ENCODE results near the gene STAM2.
"Not testable (repeated sequence)": the region's sequence is repeated elsewhere in the genome, so short reads cannot be mapped to it uniquely, and the experiment has no call there.

STAM2 gene

GRCh38 chr2:152161598-152161997 is 14.0 kb downstream of the STAM2 start:
- Mint-ChIP-seq H3K27ac (no peak overlapping the region), H3K9me3 (no peaks in the 10 kb centered on the region), H3K36me3 (ENCODE audit: low read depth) (peaks cover 17% of the 10 kb centered on the region), H3K27me3 (no peaks in the 10 kb centered on the region), H3K4me1 (ENCODE audit: low read depth) (peaks cover 11% of the 10 kb centered on the region), H3K4me3 (no peak overlapping the region)

GRCh38 chr2:152160378-152160777 is 15.2 kb downstream of the STAM2 start:
- H3K27ac Mint-ChIP-seq; H3K4me3 Mint-ChIP-seq; H3K9me3 Mint-ChIP-seq; H3K4me1 Mint-ChIP-seq (ENCODE audit: low read depth); H3K27me3 Mint-ChIP-seq: not testable (repeated sequence)
- peaks cover 17% of the 10 kb centered on the region for H3K36me3 Mint-ChIP-seq (ENCODE audit: low read depth)

DNA sequence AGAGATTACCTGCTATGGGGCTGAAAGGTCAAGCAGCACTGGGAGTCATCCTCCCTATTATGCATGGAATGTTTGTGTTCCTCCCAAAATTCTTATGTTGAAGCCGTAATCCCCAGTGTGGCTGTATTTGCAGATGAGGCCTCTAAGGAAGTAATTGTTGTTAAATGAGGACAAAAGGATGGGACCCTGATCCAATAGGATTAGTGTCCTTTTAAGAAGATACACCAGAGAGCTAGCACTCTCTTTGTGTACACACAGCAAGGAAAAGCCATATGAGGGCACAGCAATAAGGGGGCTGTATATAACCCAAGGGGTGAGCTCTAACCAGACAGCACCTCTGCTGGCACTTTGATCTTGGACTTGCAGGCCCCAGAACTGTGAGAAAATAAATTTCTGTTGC is 18.3 kb downstream of the STAM2 start:
- H3K27ac Mint-ChIP-seq = no peak overlapping the region
- no peaks in the 10 kb centered on the region for H3K9me3 Mint-ChIP-seq
- H3K36me3 Mint-ChIP-seq (ENCODE audit: low read depth) = peaks cover 21% of the 10 kb centered on the region
- peaks cover 20% of the 10 kb centered on the region for H3K4me1 Mint-ChIP-seq (ENCODE audit: low read depth)
- no peak overlapping the region for H3K4me3 Mint-ChIP-seq
- H3K27me3 Mint-ChIP-seq = no peaks in the 10 kb centered on the region

DNA sequence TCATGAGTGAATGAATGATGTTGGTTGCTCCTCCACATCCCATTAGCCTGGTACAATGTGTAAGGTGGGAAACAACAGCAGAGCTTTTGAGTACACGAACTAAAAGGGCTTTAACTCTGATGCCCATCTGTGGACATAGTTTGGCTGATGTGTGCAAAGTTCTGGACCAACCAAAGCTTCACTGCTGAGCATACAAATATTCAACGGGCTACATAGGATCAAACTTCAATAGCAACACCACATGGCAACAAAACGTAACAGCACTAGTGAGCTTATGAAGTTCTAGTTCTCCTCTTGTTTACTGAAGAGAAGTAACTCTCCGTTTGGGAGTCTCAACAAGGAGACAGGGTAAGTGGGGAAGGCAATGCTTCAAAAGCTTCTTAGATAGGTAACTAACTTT is 20.4 kb downstream of the STAM2 start:
- Mint-ChIP-seq H3K27ac (no peak overlapping the region), H3K36me3 (ENCODE audit: low read depth) (peaks cover 23% of the 10 kb centered on the region), H3K4me1 (ENCODE audit: low read depth) (peaks cover 20% of the 10 kb centered on the region), H3K9me3 (no peaks in the 10 kb centered on the region), H3K4me3 (no peak overlapping the region), H3K27me3 (no peaks in the 10 kb centered on the region)

GRCh38 chr2:152154462-152154861 is 21.1 kb downstream of the STAM2 start:
- no peaks in the 10 kb centered on the region for H3K9me3 Mint-ChIP-seq

GRCh38 chr2:152134488-152135280 is 40.9 kb downstream of the STAM2 start:
- Mint-ChIP-seq H3K4me1 (ENCODE audit: low read depth) (peaks cover 16% of the 10 kb centered on the region), H3K9me3 (no peaks in the 10 kb centered on the region), H3K27me3 (no peaks in the 10 kb centered on the region), H3K36me3 (ENCODE audit: low read depth) (peaks cover 39% of the 10 kb centered on the region), H3K27ac (peak overlapping the region; percentile 50), H3K4me3 (no peak overlapping the region)

More at GRCh38 chr2:152154462-152154861, 21.1 kb downstream of the STAM2 start:
- Mint-ChIP-seq H3K36me3 (ENCODE audit: low read depth) (peaks cover 27% of the 10 kb centered on the region), H3K27me3 (no peaks in the 10 kb centered on the region), H3K27ac (no peak overlapping the region), H3K4me1 (ENCODE audit: low read depth) (peaks cover 20% of the 10 kb centered on the region), H3K4me3 (no peak overlapping the region)

DNA sequence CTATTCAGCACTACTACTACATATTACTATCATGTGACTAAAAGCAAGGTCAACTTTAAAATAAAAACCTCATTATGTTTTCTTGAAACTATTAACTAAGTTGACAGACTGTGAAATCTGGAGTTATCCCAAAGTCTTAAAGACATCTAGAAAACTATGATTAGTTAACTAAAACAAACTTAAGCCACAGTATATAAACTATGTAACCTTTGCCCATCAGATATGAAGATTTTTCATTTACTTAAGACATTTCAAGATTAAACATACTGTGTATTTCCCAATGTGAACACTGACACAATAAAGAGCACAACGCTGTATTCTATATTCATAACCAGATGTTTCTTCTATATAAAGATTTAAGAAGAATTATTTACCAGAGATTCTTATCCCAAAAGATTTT is 43.3 kb downstream of the STAM2 start:
- Mint-ChIP-seq H3K36me3 (ENCODE audit: low read depth) (peaks cover 43% of the 10 kb centered on the region), H3K27me3 (no peaks in the 10 kb centered on the region), H3K4me1 (ENCODE audit: low read depth) (peaks cover 16% of the 10 kb centered on the region), H3K27ac (no peak overlapping the region), H3K9me3 (no peaks in the 10 kb centered on the region), H3K4me3 (no peak overlapping the region)

GRCh38 chr2:152127628-152128027 is 47.9 kb downstream of the STAM2 start:
- no peaks in the 10 kb centered on the region for H3K4me1 Mint-ChIP-seq (ENCODE audit: low read depth)
- peaks cover 51% of the 10 kb centered on the region for H3K36me3 Mint-ChIP-seq (ENCODE audit: low read depth)
- H3K4me3 Mint-ChIP-seq = no peak overlapping the region
- H3K27ac Mint-ChIP-seq = no peak overlapping the region
- H3K27me3 Mint-ChIP-seq = no peaks in the 10 kb centered on the region
- no peaks in the 10 kb centered on the region for H3K9me3 Mint-ChIP-seq

DNA sequence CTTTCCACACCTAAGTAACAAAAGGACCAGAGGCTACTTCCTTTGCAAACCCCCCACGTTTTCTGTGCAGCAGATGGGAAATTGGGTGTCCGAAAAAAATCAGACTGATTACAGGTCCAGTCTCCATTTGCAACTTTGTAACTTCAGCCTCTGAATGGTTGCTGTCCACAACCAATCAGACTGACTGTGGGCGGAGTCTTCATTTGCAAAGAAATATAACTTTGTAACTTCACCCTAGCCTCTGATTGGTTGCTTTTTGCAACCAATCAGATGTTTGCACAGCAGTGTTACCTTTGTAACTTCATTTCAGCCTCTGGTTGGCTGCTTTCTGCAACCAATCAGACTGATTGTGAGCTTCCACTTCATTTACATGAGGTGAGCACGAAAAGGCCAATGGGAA is 48.9 kb downstream of the STAM2 start:
- Mint-ChIP-seq H3K4me1 (ENCODE audit: low read depth) (no peaks in the 10 kb centered on the region), H3K9me3 (no peaks in the 10 kb centered on the region), H3K27ac (no peak overlapping the region), H3K4me3 (no peak overlapping the region), H3K36me3 (ENCODE audit: low read depth) (peaks cover 42% of the 10 kb centered on the region), H3K27me3 (no peaks in the 10 kb centered on the region)

DNA sequence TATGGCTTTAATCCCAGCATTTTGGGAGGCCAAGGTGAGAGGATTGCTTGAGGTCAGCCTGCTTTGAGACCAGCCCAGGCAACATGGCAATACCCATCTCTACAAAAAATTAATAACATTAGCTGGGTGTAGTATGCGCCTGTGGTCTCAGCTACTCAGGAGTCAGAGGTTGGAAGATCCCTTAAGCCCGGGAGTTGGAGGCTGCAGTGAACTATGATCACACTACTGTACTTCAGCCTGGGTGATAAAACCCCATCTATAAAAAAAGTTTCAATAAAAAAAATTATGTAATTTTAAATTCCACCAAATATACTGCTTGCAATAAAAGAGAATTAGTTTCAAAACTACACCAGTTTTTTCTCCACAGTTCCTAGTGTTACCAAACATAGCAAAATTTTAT is 53.4 kb downstream of the STAM2 start:
- peaks cover 41% of the 10 kb centered on the region for H3K36me3 Mint-ChIP-seq (ENCODE audit: low read depth)
- H3K27ac Mint-ChIP-seq = no peak overlapping the region
- no peaks in the 10 kb centered on the region for H3K4me1 Mint-ChIP-seq (ENCODE audit: low read depth)
- H3K4me3 Mint-ChIP-seq = no peak overlapping the region
- H3K9me3 Mint-ChIP-seq = no peaks in the 10 kb centered on the region
- no peaks in the 10 kb centered on the region for H3K27me3 Mint-ChIP-seq

- H3K9me3 Mint-ChIP-seq = no peaks in the 10 kb centered on the region
- peaks cover 36% of the 10 kb centered on the region for H3K36me3 Mint-ChIP-seq (ENCODE audit: low read depth)
- no peak overlapping the region for H3K4me3 Mint-ChIP-seq
- H3K27ac Mint-ChIP-seq = no peak overlapping the region
- H3K27me3 Mint-ChIP-seq = no peaks in the 10 kb centered on the region
- no peaks in the 10 kb centered on the region for H3K4me1 Mint-ChIP-seq (ENCODE audit: low read depth)
Measured at GRCh38 chr2:152120430-152120829, 55.1 kb downstream of the STAM2 start.

DNA sequence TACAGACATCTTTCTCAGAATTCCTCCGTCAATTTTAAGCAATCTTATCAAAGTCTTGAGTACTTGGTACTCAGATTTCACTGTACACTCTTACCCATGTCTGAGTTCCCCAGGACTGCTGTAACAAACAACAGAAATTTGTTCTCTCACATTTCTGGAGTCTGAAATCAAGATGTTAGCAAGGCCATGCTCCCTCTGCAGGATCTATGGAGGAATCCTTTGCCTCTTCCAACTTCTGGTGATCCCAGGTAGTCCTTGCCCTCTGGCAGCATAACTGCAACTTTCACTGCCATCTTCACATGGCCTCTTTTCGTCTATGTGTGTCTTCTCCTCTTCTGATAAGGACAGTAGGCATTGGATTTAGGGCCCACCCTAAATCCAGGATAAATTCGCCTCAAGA is 59.6 kb downstream of the STAM2 start:
- Mint-ChIP-seq H3K27ac (no peak overlapping the region), H3K4me3 (no peak overlapping the region), H3K9me3 (no peaks in the 10 kb centered on the region), H3K27me3 (no peaks in the 10 kb centered on the region), H3K36me3 (ENCODE audit: low read depth) (peaks cover 14% of the 10 kb centered on the region), H3K4me1 (ENCODE audit: low read depth) (no peaks in the 10 kb centered on the region)

GRCh38 chr2:152114366-152114765 is 61.2 kb downstream of the STAM2 start:
- no peak overlapping the region for H3K4me3 Mint-ChIP-seq
- H3K9me3 Mint-ChIP-seq = no peaks in the 10 kb centered on the region
- no peak overlapping the region for H3K27ac Mint-ChIP-seq
- H3K36me3 Mint-ChIP-seq (ENCODE audit: low read depth) = peaks cover 5% of the 10 kb centered on the region
- H3K27me3 Mint-ChIP-seq = no peaks in the 10 kb centered on the region
- H3K4me1 Mint-ChIP-seq (ENCODE audit: low read depth) = no peaks in the 10 kb centered on the region

GRCh38 chr2:152107140-152107539 is 68.4 kb downstream of the STAM2 start:
- H3K4me3 Mint-ChIP-seq; H3K36me3 Mint-ChIP-seq (ENCODE audit: low read depth); H3K9me3 Mint-ChIP-seq; H3K4me1 Mint-ChIP-seq (ENCODE audit: low read depth); H3K27ac Mint-ChIP-seq: not testable (repeated sequence)
- H3K27me3 Mint-ChIP-seq = peaks cover 11% of the 10 kb centered on the region

GRCh38 chr2:152106464-152106863 is 69.1 kb downstream of the STAM2 start:
- Mint-ChIP-seq H3K9me3 (no peaks in the 10 kb centered on the region), H3K27me3 (peaks cover 17% of the 10 kb centered on the region), H3K4me3 (no peak overlapping the region), H3K27ac (no peak overlapping the region), H3K4me1 (ENCODE audit: low read depth) (no peaks in the 10 kb centered on the region), H3K36me3 (ENCODE audit: low read depth) (no peaks in the 10 kb centered on the region)

DNA sequence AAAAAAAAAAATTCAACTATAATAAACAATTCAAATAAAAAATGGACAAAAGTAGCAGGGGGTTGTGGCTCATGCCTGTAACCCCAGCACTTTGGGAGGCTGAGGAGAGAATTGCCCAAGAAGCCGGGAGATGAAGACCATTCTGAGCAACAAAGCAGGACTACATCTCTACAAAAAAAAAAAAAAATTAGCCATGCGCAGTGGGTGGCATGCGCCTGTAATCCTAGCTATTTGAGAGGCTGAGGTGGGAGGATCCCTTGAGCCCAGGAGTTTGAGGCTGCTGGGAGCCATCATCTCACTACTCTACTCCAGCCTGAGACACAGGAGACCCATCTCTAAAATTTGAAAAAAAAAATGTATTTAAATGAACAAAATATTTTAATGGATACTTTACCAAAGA is 72.3 kb downstream of the STAM2 start:
- Mint-ChIP-seq H3K27me3 (peaks cover 38% of the 10 kb centered on the region), H3K36me3 (ENCODE audit: low read depth) (no peaks in the 10 kb centered on the region), H3K27ac (no peak overlapping the region), H3K4me1 (ENCODE audit: low read depth) (peaks cover 7% of the 10 kb centered on the region), H3K4me3 (no peak overlapping the region), H3K9me3 (no peaks in the 10 kb centered on the region)
